HEK293 (cell line): ENCODE results near the gene LMAN1L.

Source experiments
- FEZF1 ChIP-seq: fragments of 450-650 bp; formaldehyde crosslinking; IDR thresholded peaks from 2 replicates; pipeline ENCODE4 v1.5.1; 2016; ENCODE audit warnings: missing biosample characterization, missing genetic modification characterization
- KLF10 ChIP-seq: fragments of 450-650 bp; IDR thresholded peaks from 2 replicates; pipeline ENCODE4 v1.5.1; 2018; ENCODE audit warnings: missing biosample characterization, mild to moderate bottlenecking, missing genetic modification characterization
- MZF1 ChIP-seq: fragments of 450-650 bp; formaldehyde crosslinking; IDR thresholded peaks from 2 replicates; pipeline ENCODE4 v1.5.1; 2017; ENCODE audit warnings: missing biosample characterization, missing genetic modification characterization, borderline replicate concordance
- TCF7L2 ChIP-seq: IDR thresholded peaks from 2 replicates; pipeline ENCODE4 v1.6.1; 2011; ENCODE audit warnings: low read depth, mild to moderate bottlenecking, inconsistent platforms, low read length, moderate library complexity, borderline replicate concordance
- TSHZ1 ChIP-seq: fragments of 450-650 bp; formaldehyde crosslinking; IDR thresholded peaks from 2 replicates; pipeline ENCODE4 v1.5.1; 2016; ENCODE audit warnings: missing biosample characterization, missing genetic modification characterization, borderline replicate concordance
- ZBTB17 ChIP-seq: fragments of 450-650 bp; formaldehyde crosslinking; IDR thresholded peaks from 2 replicates; pipeline ENCODE4 v1.5.1; 2016; ENCODE audit warnings: missing biosample characterization, missing genetic modification characterization
- ZBTB8A ChIP-seq: fragments of 450-650 bp; formaldehyde crosslinking; IDR thresholded peaks from 2 replicates; pipeline ENCODE4 v1.5.1; 2016; ENCODE audit warnings: missing biosample characterization, missing genetic modification characterization
- ZEB2 ChIP-seq: fragments of 450-650 bp; formaldehyde crosslinking; IDR thresholded peaks from 2 replicates; pipeline ENCODE4 v1.5.1; 2016; ENCODE audit warnings: missing biosample characterization, missing genetic modification characterization
- ZFP69B ChIP-seq: fragments of 450-650 bp; formaldehyde crosslinking; IDR thresholded peaks from 2 replicates; pipeline ENCODE4 v1.5.1; 2016; ENCODE audit warnings: missing biosample characterization, missing genetic modification characterization
- ZNF148 ChIP-seq: fragments of 450-650 bp; formaldehyde crosslinking; IDR thresholded peaks from 2 replicates; pipeline ENCODE4 v1.5.0; 2017; ENCODE audit warnings: missing biosample characterization, missing genetic modification characterization, borderline replicate concordance
- ZNF2 ChIP-seq: fragments of 450-650 bp; formaldehyde crosslinking; IDR thresholded peaks from 2 replicates; pipeline ENCODE4 v1.5.1; 2016; ENCODE audit warnings: missing biosample characterization, missing genetic modification characterization
- ZNF223 ChIP-seq: fragments of 450-650 bp; formaldehyde crosslinking; IDR thresholded peaks from 2 replicates; pipeline ENCODE4 v1.5.1; 2016; ENCODE audit warnings: missing biosample characterization, missing genetic modification characterization
- ZNF280C ChIP-seq: fragments of 450-650 bp; formaldehyde crosslinking; IDR thresholded peaks from 2 replicates; pipeline ENCODE4 v1.5.1; 2016; ENCODE audit warnings: missing biosample characterization, missing genetic modification characterization
- ZNF302 ChIP-seq: fragments of 450-650 bp; formaldehyde crosslinking; IDR thresholded peaks from 2 replicates; pipeline ENCODE4 v1.5.1; 2016; ENCODE audit warnings: missing biosample characterization, missing genetic modification characterization, low read depth
- ZNF311 ChIP-seq: fragments of 450-650 bp; formaldehyde crosslinking; IDR thresholded peaks from 2 replicates; pipeline ENCODE4 v1.5.1; 2017; ENCODE audit warnings: missing biosample characterization, missing genetic modification characterization, borderline replicate concordance
- ZNF366 ChIP-seq: fragments of 450-650 bp; formaldehyde crosslinking; conservative IDR thresholded peaks from 2 replicates; pipeline ENCODE4 v1.5.1; 2016; ENCODE audit warnings: missing biosample characterization, missing genetic modification characterization
- ZNF394 ChIP-seq: fragments of 450-650 bp; formaldehyde crosslinking; IDR thresholded peaks from 2 replicates; pipeline ENCODE4 v1.5.1; 2016; ENCODE audit warnings: missing biosample characterization, missing genetic modification characterization, mild to moderate bottlenecking, moderate library complexity, borderline replicate concordance
- ZNF473 ChIP-seq: fragments of 450-650 bp; formaldehyde crosslinking; IDR thresholded peaks from 2 replicates; pipeline ENCODE4 v1.5.1; 2017; ENCODE audit warnings: missing biosample characterization, missing genetic modification characterization
- ZNF518A ChIP-seq: fragments of 450-650 bp; formaldehyde crosslinking; conservative IDR thresholded peaks from 2 replicates; pipeline ENCODE4 v1.5.1; 2016; ENCODE audit warnings: low read depth, missing biosample characterization, missing genetic modification characterization
- ZNF521 ChIP-seq: fragments of 450-650 bp; formaldehyde crosslinking; IDR thresholded peaks from 2 replicates; pipeline ENCODE4 v1.5.1; 2017; ENCODE audit warnings: missing biosample characterization, mild to moderate bottlenecking, missing genetic modification characterization
- ZNF530 ChIP-seq: fragments of 450-650 bp; formaldehyde crosslinking; IDR thresholded peaks from 2 replicates; pipeline ENCODE4 v1.5.1; 2016; ENCODE audit warnings: low read depth, missing biosample characterization, missing genetic modification characterization
- ZNF558 ChIP-seq: fragments of 450-650 bp; formaldehyde crosslinking; IDR thresholded peaks from 2 replicates; pipeline ENCODE4 v1.5.1; 2016; ENCODE audit warnings: missing biosample characterization, missing genetic modification characterization
- ZNF600 ChIP-seq: fragments of 450-650 bp; formaldehyde crosslinking; IDR thresholded peaks from 2 replicates; pipeline ENCODE4 v1.5.1; 2016; ENCODE audit warnings: missing biosample characterization, missing genetic modification characterization
- ZNF623 ChIP-seq: fragments of 450-650 bp; formaldehyde crosslinking; IDR thresholded peaks from 2 replicates; pipeline ENCODE4 v1.5.1; 2016; ENCODE audit warnings: missing biosample characterization, missing genetic modification characterization
- ZNF660 ChIP-seq: fragments of 450-650 bp; IDR thresholded peaks from 2 replicates; pipeline ENCODE4 v1.5.1; 2018; ENCODE audit warnings: missing biosample characterization, mild to moderate bottlenecking, missing genetic modification characterization
- ZXDB ChIP-seq: fragments of 450-650 bp; formaldehyde crosslinking; IDR thresholded peaks from 2 replicates; pipeline ENCODE4 v1.5.1; 2016; ENCODE audit warnings: missing biosample characterization, missing genetic modification characterization

Gene LMAN1L

GRCh38 chr15:74787251-74788041 is 25.2 kb upstream of the LMAN1L start (continued):
- TF ChIP-seq MZF1 (no peak), ZNF311 (tag by site-specific recombination) (no peak), ZNF223 (tag by site-specific recombination) (no peak), ZNF660 (tag by site-specific recombination) (peak; percentile 70), ZNF280C (tag by site-specific recombination) (no peak), ZEB2 (tag by site-specific recombination) (peak; percentile 76), ZNF366 (peak; percentile 98), TCF7L2 (no peak), ZNF473 (tag by site-specific recombination) (no peak), ZNF558 (tag by site-specific recombination) (no peak), ZNF521 (tag by site-specific recombination) (no peak), ZNF2 (tag by site-specific recombination) (peak; percentile 89), ZBTB17 (tag by site-specific recombination) (peak; percentile 100), FEZF1 (no peak), ZBTB8A (0 out of 2 replicates have a peak, but pooled peaks have one; percentile 43), ZNF148 (tag by site-specific recombination) (no peak), ZNF518A (tag by site-specific recombination) (no peak), KLF10 (tag by site-specific recombination) (peak; percentile 33), TSHZ1 (no peak), ZNF302 (no peak), ZXDB (tag by site-specific recombination) (peak; percentile 45; the same call in 1 of the 2 replicates), ZFP69B (tag by site-specific recombination) (peak; percentile 57), ZNF394 (tag by site-specific recombination) (peak; percentile 31; the same call in 1 of the 2 replicates), ZNF530 (tag by site-specific recombination) (no peak), ZNF600 (tag by site-specific recombination) (peak; percentile 99), ZNF623 (tag by site-specific recombination) (0 out of 2 replicates have a peak, but pooled peaks have one; percentile 10)
